Thyroid gland (tissue), 4 donors: ENCODE data around the gene LMX1B.

Experiments used
- CTCF ChIP-seq, 6 experiments: fragments of 200-600 bp in 3 of 6; fragments of 450-650 bp in 3 of 6; sonication (generic) in 3 of 6; IDR thresholded peaks; one replicate each; pipeline ENCODE4 v1.5.1; 2016 to 2019; ENCODE audit warnings: antibody characterized with exemption in 6 of 6, mild to moderate bottlenecking in 2 of 6, inconsistent platforms in 1 of 6, moderate library complexity in 1 of 6
- POLR2A ChIP-seq, 2 donors: fragments of 450-650 bp; IDR thresholded peaks; one replicate each; pipeline ENCODE4 v1.6.1; 2017; ENCODE audit warnings: antibody characterized with exemption in 2 of 2, mild to moderate bottlenecking in 2 of 2, moderate library complexity in 1 of 2

- no peak for TF ChIP-seq CTCF (IDR thresholded peaks at IDR 0.05)
- TF ChIP-seq POLR2A (IDR thresholded peaks at IDR 0.05), result no peak
Observed at GRCh38 chr9:126621061-126621918, 7.6 kb downstream of the LMX1B start.
